Colon (tissue), 2 donors: Measurements from ENCODE around the gene FGGY.
"Not testable (repeated sequence)": the region's sequence is repeated elsewhere in the genome, so short reads cannot be mapped to it uniquely, and the experiment has no call there.

Source experiments
- FAIRE-seq: peaks from 2 replicates; lab custom pipeline; 2012; peaks lifted over from hg19 to GRCh38; lab: Jason Lieb, UNC
- donor health status: control.
- donor health status: control.

The FGGY gene

DNA sequence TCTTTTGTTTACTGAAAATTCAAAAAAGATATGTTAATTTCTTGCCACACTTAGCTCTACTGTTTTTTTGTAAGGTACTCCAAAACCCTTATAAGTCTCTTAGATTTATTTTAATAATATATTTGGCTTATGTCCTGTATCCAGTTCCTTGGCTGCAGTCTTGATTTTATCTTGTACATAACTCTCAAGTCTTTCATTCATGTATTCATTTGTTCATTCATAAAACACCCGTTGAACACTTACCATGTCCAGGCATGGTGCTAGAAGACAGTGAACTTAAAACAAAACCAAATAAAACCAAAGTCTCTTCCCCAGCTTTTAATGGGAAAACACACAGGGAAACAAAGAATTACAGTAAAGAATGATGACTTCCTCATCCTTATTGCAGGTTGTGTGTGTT is 215.8 kb downstream of the FGGY start:
- FAIRE-seq, result no peak

DNA sequence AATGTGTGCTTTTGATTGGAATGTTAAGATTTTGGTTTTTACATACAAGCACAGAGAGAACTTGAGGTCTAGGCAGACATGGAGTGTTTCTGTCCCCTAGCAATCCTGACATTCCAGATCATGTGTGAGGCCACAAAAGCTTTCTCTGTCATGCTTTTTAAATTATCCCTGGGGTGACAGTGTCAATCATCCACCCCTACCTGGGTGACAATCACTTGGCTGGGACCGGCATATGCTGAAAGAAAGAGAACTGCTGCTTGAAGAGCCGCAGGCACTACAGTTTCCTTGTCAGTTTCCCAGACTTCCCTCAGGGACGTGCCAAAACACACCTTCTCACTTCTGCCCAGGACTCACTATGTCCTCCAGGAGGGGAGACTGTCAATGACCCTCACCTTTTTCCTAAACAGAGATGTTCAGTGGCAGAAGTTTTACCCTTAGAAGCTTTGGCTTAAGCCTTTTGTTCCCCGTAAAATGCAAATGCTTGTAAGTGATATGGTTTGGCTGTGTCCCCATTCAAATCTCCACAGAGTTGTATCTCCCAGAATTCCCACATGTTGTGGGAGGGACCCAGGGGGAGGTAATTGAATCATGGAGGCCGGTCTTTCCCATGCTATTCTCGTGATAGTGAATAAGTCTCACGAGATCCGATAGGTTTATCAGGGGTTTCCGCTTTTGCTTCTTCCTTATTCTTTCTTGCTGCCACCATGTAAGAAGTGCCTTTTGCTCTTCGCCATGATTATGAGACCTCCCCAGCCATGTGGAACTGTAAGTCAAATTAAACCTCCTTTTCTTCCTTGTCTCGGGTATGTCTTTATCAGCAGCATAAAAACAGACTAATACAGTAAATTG is 217.4 kb downstream of the FGGY start:
- FAIRE-seq, result no peak

DNA sequence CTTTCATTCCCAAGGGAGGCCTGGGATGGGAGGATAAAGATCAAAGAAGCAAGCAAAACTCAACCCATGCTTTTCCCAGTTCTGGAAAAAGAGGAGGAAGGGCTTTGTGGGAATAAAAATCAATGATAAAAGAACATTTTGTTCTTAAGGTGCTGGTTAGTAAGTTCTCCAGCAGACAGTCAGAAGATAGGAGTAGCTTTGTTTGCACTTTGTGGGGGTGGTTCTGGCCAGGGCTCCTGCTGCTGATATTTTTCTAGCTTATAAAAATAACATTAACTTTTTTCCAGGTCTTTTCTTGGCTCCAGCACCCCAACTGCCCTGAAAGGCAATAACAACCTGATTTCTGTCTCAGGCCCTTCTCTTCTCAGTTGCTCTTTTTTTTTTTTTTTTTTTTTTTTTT is 220.0 kb downstream of the FGGY start:
- FAIRE-seq, result no peak

DNA sequence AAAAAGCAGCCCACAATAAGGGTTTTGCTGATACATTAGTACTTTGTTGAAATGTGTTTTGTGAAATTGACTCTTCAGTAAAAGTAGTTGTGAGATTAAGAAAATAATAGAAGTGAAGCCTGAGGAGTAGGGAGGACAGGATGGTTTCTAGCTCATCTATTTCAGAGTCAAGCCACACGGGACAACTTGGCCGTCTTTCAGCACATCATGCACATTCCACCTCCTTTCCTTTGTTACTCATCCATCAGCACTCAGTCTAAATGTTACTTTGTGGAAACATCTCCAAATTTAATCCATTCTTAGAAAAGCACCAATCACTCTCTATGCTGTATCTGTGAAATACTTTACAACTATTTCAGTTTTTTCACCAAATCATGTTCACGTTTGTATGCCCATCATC is 223.3 kb downstream of the FGGY start:
- no peak for FAIRE-seq

DNA sequence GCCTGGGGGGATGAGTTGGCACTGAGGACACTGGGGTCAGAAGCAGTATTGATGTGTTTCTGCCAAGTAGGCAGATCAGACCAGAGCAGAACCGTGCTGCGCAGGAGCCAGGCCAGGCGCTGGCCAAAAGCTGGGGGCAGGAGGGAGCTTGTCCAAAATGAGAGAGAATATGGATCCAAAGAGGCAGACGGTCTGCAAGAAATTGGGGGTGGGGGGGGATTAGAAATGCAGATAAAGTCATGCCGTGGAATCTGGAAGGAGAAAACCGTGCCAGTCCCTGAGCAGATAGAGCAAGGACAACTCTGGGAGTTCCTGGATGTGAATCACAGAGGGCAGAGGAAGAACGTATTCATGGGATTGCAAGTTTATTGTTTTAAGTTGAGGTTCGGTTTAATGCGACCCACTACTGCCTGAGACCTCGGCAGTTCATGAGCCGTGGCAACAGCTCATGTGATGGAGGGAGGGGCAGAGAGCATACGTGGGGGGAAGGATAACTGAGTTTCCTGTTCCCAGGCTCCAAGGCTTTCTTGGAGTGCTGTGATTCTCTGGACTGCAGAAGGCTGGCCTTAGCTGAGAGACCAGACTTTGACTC is 224.0 kb downstream of the FGGY start:
- FAIRE-seq, result no peak

DNA sequence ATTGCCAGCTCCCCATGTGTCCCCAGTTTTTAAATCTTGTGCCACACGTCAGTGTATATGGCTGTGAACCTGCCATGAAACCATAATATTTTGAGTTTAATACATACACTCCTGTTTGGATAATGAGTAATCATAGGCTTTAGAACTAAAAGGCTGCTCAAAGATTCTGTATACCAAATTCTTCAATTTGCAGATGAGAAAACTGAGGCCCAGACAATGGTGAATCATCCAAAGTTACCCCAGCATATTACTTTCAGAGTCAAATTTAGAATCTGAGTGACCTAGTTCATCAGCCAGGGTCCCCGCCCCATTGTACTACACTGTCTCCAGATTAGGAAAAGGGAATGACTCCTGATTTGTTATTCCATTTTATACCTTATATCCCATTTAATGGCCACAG is 224.6 kb downstream of the FGGY start:
- no peak for FAIRE-seq

DNA sequence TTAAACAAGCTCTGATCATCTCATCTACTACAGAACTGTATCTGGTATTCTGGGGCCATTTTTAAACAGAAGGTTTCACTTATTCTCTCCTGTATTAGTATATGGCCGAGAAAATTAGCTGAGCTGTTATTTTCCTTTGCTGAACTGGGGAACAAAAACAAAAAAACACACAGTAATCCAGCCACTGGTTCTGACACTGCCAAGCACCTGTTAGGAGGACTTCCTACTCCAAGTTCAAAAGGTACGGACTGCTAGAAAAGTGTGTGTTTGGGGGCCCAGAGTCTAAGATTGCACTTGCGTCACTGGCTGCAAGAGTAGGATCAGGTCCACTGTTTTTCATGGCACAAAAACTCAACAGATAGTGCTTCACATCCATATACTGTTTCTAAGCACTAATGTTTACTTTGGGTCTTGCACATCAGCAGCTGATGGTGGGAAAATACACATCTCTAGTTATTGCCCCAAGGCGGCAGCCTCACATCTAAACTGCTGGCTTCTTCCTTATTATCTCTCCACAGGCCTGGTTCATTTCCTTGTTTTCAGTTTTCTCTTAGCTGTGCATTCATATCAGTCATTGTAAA is 226.1 kb downstream of the FGGY start:
- FAIRE-seq, result no peak

DNA sequence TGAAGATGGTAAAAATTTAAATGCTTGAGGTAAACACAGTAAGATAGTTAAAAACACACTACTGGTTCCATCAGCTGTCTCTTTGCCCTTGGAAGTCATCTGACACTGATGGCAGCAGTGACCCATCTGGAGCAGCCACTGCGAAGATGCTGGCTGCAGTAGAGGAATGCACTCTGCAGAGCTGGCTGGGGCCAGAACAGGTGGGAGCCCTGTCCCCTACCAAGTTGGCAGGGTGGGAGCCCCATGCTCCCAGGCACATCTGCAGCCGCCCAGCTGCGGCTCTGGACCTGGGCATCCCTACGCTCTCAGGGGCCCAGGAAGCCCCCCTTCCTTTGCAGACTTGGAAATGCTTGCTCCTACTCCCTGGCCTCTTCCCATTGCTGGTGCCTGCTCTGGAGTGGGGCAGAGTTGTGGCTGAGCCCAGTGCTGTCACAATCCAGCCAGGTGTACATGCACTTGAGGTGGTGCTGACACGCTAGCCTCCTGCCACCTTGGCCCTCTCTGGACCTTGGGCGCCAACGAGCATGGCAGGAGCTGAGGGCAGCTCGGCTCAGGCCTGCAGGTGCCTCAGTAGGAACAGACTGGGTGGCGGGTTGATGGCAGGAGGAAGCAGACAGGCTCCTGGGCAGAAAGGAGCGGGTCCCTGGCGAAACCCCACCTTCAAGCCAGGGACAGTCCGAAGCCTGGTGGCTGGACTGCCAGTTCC is 227.0 kb downstream of the FGGY start:
- no peak for FAIRE-seq

DNA sequence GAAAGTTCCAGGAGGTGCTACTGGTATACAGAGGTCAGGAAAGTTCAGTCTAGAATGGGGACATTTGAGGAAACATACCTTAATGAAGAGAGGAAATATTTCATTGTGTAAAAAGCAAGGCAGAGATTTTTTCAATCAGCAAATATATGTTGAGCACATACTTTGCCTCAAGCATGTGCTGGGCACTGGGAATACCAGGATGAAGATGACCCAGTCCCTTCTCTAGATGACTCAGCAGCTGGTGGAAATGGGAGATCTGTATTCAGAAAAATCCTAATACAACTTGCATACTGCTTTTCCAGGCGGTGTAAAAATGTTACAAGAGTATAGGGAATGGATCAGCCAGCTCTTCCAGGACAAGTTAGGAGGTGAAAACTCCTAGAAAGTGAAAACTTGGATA is 229.3 kb downstream of the FGGY start:
- FAIRE-seq, result no peak

DNA sequence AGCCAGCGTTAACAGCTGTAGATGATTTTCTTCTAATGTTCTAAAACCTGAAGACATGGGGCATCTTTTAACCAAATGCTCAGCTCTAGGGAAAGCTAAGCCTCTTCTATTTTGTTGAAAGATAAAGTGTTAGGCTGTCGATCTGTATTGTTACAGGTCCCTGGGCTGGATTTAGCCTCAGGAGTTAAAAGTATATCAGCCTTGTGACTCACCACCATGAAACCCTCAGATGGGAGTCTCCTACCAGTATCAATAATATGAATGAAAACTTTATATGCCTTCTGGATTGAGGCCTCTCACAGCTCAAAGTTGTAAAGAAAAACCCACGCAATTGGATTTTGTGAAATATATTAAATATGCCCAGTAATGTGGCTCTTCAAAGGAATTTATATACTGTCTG is 231.6 kb downstream of the FGGY start:
- FAIRE-seq, result no peak

DNA sequence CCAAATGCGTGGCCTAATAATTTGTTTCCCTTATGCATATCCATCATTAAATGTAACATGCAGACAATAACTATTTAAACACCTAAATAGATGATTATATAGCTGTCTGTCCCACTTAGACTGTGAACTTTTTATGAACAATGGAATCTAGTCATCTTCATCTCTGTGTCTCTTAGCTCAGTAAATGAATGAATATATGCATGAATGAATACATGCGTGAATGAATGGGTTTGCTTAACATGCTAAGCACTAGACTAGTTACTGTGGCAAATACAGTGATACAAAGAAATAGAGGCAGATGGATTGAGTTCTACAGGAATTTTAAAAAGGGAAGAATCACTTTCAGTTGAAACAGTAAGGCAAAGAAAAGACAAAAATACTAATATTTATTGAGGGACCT is 232.0 kb downstream of the FGGY start:
- FAIRE-seq, result no peak

DNA sequence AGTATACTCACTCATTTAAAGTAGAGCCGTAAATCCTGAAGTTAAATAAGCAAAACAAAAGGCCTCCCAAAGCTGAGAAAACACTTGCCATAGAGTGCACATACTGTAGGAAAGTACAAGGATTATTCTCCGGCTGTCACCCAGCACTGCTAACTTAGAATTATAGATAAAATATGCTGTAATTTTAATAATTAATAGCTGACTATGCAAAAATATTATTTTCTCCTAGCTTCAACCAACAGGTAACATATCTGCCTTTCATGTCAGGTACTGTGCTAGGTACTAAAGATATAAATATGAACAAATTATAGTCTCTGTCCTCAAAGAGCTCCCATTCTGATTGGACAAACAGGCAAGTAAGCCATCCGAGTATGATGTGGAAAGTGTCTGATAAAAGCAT is 233.2 kb downstream of the FGGY start:
- FAIRE-seq, result no peak

DNA sequence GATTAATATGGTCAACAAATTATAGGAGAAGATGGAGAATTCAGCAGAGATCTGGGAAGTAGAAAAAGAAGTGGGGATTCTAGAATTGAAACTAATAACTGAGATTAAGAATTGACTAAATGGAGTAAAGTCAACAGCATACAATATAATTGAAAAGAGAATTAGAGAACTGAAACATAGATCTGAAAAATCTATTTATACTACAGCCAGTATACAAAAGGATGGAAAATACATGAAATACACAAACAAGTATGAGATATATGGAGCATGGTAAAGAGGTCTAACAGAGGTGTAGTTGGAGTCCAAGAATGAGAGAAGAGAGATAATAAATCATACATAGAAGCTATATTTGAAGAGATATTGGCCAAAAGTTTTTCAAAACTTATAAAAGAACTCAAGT is 235.2 kb downstream of the FGGY start:
- FAIRE-seq, result no peak

DNA sequence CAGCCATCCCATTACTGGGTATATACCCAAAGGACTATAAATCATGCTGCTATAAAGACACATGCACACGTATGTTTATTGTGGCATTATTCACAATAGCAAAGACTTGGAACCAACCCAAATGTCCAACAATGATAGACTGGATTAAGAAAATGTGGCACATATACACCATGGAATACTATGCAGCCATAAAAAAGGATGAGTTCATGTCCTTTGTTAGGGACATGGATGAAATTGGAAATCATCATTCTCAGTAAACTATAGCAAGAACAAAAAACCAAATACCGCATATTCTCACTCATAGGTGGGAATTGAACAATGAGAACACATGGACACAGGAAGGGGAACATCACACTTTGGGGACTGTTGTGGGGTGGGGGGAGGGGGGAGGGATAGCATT is 241.6 kb downstream of the FGGY start:
- FAIRE-seq, result not testable (repeated sequence)

DNA sequence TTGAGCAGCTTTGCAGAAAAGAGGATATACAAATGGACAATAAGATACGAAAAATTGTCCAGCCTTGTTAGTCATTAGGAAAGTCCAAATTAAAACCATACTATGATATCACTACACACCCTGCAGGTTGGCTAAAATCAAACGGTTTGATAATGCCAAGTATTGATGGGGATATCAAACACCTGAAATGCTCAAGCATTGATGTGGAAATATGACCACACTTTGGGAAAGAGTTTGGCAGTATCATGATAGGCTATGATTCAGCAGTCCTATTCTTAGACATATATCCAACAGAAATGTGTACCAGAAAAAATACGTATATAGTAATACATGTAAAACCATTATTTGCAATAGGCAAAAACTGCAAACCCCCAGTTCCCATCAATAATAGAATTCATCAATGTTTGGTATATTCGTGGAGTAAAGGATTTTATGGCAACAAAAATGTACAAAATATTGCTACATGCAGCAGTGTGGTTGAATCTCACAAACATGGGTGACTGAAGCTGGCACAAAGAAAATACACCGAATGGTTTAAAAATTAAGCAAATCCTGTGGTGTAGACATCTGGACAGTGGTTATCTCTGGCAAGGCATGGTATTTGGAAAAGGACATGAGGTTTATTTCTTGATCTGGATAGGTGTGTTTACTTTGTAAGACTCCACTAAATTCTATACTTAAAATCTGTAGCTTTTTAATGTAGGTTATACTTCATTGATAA is 243.2 kb downstream of the FGGY start:
- FAIRE-seq, result no peak

DNA sequence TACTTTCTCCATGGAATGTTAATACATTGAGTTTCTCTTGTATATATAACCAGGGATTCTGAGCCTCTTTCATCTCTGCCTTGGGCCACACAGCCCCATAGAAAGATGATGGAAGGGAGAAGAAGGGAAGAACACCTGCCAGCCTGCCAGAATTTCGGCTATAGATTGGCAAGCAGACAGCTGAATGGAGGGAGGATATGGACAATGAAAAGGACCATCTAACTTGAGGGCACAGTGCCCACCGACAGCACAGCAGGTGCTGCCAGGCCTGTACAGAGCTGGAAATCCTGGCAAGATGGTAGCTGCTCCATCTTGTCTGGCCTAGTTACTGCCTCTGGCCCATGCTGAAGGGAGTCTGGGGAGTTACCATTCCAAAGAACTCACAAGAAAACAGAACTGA is 244.3 kb downstream of the FGGY start:
- FAIRE-seq, result no peak

DNA sequence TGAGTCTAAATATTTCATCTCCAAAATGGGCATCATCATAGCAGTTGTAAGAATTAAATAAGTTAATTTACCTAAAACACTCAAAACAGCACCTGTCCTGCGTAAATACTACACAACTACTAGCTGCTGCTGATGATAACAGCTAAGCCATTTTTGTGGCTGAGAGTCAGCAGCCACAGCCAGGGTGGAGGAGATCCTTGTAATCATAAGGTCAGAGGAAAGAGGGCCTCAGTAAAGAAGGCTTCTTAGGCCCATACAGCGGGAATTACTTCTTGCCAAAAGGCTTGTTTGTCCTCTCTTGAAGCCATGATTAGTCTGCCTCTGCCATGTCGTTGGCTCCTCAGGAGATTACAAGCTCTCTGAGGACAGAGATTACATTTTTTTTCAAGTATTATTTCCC is 245.0 kb downstream of the FGGY start:
- FAIRE-seq, result no peak

DNA sequence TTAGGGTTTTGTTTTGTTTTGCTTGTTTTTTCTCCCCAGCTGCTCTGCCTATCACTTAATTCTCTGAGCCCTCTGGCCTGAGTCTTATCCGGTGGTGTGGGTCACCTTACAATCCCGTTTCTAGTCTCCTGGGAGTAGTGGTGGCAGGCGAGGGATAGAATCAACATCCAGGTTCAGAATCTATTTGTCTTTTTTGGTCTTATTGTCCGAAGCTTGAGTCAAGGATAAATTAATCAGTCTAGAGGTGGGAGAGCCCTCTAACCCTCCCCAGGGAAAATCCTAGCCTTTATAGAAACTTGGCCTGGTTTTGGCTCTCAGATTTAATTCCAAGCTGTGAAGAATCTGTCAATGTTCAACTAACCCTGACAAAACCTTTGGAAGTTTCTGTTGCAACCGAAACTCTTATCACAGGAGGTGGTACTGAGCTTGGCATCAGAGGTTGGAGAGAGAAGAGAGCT is 246.3 kb downstream of the FGGY start:
- no peak for FAIRE-seq

DNA sequence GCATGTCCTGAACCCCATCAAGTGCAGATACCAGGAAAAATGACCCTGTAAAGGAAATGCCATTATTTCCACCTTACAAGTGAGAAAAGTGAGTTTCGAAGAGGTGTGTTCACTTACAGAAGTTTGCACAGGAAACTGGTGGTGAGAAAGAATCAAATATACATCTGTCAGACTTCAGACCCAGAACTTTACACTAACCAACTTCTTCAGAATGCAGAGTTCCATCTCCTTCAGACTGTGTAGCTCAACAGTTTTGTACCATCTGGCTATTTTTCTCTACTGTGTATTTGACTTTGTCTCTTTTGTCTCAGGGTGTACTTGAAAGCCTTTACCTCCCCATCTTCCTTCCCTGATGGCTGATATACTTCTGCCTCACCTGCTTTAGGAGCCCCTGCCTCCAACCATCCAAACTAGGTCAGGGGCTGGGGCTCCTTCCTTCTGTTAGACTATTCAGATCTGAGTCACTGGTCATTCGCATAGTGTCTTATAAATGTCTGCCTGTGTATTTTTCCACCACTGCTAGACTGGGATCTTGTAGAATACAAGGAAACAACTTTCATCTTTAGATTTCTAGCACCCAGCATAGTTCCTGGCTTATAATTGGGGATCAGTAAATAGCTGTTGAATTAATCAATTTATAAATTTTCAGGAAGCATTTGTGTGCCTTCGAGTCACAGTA is 247.9 kb downstream of the FGGY start:
- no peak for FAIRE-seq

DNA sequence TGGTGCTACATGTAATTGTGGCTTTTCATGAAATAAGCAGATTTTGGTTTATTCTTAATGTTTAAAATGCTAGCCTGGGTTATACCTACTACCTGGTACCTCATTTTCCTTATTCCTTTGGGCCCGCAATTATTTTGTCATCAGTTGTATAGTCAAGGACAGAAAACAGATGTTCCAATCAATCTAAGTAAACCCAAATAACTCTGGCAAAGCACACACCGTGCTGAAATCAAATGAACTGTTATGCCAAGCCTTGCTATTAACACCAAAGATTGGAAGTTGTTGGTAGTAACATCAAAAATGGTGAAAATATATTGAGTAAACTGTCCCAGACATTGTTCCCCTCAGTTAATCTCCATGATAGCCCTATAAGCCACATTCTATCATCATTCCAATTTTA is 248.9 kb downstream of the FGGY start:
- no peak for FAIRE-seq

DNA sequence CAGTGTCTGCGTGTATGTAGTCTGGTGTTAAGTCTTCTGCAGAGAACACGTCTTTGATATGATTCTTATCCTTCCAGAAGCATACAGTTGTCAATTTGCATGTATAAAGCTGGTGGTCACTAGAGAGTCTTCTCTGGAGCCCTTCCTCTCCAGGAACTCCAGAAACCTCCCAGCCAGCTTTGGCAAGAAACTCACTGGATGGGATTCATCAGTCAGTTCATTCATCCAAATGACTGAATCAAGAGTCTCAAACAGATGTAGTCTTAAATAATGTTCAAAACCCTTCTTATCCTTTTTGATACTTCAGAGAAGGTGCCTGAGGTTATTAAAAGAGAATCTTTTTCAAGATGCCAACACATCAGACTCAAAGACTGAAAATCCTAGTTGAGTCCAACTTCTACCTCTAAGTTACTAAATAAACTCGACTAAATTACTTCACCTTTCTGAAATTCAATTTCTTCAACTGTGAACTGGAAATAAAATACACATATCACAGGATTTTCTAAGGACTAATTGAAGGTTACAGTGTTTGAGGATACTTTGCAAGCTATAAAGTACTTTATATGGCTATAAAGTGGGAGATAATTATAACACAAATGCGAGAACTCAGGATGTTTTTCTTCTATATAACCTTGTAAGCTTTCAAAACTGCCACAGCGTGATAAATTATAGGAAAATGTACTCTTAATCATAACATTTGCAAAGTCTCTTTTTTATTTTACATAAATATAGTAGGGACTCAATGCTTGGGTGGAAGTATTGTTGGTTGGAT is 252.4 kb downstream of the FGGY start:
- FAIRE-seq, result no peak
